Measurements from ENCODE around the gene LRP5.
"Not testable (repeated sequence)": the region's sequence is repeated elsewhere in the genome, so short reads cannot be mapped to it uniquely, and the experiment has no call there.

LRP5 gene

DNA sequence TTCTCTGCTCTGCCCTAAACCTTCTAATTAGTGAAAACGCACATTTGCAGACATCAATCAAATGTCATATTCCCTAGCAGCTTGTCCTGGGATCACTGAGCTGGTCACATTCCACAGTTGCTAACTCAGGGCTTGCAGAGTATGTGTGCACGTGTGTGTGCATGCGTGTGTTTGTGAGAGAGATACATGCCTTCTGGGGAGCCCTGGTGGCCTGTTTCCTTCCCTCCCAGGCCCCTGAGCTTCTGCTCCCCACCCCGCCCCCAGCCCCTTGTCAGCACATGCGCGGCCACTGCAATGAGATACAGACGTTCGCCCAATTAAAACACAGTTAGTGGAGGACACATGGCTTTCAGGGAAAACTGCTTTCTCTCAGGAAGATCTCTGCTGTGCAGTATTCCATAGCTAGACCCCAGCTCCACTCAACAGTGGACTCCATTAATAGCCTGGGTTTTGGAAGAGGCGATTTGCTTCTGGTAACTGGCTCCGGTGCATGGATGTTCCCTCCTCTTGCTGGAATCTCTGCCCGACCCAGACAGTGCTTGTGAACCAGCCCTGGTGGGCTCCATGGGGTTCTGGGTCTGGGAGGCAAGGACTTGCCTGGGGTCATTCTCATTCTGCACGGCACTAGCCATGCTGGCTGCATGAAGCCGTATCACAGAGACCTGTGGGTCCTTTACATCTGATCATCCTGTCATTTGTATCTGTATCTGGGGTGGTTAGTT is 17.7 kb downstream of the LRP5 start:
- no peak for DNase-seq

DNA sequence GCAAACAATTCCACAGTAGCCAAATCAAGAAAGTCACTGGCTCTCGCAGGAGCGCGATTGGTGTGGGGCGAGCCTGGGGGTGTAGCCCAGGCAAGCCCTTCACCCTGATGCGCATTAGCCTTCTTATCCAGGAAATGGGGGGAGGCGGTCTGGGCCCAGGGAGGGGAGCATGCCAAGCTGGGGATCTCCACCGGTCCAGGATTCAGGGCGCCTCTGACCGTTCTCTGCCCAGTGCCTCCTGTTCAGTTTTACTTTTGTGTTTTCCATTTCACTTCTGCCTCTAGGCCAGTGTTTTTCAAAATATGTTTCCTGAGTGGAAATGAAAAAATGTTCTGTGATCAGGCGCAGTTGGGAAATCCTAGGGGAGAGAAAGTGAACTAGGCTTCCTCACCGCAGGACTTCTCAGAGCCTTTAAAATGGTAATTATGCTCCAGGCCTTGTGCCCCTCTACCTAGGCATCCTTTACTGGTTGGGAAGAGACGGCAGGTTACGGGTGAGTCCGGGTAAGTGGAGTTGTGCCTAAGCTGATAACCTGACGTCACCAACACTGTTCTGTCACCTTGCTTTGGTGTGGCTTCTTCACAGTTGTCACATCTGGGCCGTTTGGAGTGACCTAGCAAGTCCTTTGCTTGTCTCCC is 18.4 kb downstream of the LRP5 start:
- DNase-seq: no peak

DNA sequence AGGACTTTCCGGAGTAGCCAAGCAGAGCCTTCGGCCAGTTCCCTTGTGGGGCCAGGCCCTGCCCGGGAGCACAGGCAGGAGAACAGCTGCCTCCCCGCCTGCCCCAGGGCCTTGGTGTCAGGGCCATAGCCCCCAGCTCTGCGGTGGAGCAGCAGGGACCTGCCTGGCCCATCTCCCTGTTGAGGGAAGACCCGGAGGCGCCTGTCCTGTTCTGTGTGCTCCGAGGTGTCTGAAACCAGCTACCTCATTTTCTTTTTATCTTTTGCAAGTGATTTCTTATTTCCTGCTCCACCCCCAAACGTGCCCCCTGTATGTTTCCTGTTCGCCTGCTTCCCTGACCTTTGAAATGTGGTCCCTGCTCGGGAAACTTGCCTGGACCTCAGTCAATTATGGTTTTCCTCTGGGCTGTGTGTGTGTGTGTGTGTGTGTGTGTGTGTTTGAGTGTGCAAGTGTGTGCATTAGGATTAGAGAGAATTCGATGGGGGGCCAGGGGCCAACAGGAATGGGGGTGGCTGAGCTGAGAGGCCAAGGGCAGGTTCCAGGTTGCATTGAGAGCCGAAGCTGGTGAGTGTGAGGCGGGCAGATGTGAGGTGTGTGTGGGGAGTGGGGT is 19.1 kb downstream of the LRP5 start:
- no peak for DNase-seq

DNA sequence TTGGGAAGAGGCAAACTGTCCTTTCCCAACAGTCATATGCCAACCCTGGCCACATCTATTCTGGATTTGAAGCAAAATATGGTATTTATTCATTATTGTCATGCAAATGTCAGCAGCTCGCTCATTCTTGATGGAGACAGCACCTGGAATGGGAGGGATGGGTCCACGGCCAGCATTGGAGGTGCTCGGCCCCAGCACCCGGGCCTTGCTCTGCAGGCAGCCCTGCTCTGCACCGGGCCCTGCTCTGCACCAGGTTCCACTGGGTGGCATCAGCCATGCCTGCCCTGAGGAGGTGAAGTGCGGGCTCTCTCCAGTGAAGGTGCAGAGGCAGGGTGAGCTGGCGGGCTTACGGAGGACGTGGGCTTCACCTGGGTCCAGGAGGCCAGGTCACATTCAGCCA is 19.8 kb downstream of the LRP5 start:
- DNase-seq: no peak

DNA sequence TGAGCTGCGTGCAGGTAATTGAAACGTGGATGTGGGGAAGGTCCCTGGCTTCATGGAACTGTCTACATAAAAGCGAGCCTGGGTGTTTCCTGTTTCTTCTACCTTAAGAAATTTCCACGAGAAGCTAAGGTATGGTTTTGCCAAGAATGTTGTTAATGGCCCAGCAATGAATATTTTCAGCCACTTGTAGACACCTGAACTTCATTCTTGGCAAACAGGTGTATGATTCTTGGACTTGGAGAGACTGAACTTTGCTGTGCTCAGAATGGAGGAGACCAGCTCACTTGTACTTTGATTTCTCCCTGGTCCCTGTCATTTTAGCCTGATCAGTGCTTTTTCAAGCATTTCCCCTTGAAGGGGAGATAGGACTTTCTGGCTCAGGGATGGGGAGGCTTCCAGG is 20.8 kb downstream of the LRP5 start:
- no peak for DNase-seq

DNA sequence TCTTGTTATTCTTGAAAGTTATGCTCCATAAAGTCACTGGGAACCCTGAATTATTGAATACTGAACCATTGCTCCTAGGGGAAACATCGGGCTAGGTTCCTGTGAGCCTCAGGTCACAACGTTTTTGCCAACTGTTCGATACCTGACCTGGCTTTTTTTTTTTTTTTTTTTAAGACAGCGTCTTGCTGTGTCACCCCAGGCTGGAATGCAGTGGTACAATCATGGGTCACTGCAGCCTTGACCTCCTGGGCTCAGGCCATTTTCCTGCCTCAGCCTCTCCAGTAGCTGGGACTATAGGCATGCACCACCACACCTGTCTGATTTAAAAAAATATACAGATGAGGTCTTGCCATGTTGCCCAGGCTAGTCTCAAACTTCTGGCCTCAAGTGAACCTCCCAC is 22.5 kb downstream of the LRP5 start:
- no peak for DNase-seq

DNA sequence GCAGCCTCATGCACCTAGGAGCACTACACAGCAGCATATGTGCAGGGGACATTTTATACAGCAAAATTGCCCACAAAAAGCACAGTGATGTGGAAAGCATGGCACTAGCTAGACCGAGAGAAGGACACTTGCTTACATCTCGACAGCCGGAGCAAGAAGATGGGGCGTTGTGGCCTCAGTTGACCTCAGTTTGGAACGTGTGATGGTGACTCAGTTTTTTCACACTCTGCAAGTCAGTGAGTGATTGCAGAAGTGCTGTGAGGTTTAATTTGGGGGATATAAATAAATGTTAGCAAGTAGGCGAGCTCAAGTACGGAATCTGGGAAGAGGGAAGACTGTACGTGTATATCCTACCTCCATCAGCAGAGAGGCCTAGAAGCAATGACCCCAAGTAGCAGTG is 23.3 kb downstream of the LRP5 start:
- no peak for DNase-seq

DNA sequence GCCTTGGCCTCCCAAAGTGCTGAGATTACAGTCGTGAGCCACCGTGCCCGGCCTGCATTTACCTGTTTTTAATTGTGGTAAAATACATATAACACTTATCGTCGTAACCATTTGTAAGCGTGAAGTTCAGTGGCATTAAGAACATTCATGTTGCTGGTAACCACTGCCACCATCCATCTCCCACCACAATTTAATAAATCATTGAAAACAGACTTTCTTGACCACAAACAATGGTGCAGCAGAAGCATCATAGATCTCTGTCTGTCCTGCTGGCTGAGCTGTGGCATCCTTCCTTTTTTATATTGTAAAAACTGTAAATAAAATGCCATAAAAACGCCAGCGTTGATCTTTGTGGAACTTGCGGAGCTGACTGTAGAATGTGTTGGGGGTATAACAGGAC is 24.3 kb downstream of the LRP5 start:
- DNase-seq: no peak

DNA sequence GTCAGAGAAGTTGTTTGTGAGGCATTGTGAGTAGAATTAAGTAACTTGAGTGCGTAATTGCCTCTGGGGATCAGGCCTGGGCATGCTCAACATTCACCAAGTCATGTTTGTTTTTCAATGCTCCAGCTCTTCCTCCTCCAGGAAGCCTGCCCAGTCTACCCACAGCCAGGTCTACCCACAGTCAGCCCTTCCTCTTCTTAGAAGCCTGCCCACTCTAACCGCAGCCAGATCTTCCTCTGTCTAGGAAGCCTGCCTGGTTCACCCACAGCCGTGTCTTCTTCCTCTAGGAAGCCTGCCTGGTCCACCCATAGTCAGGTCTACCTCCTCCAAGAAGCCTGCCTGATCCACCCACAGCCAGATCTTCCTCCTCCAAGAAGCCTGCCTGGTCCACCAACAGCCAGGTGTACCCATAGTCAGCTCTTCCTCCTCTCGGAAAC is 25.0 kb downstream of the LRP5 start:
- peak; percentile 54 for DNase-seq

DNA sequence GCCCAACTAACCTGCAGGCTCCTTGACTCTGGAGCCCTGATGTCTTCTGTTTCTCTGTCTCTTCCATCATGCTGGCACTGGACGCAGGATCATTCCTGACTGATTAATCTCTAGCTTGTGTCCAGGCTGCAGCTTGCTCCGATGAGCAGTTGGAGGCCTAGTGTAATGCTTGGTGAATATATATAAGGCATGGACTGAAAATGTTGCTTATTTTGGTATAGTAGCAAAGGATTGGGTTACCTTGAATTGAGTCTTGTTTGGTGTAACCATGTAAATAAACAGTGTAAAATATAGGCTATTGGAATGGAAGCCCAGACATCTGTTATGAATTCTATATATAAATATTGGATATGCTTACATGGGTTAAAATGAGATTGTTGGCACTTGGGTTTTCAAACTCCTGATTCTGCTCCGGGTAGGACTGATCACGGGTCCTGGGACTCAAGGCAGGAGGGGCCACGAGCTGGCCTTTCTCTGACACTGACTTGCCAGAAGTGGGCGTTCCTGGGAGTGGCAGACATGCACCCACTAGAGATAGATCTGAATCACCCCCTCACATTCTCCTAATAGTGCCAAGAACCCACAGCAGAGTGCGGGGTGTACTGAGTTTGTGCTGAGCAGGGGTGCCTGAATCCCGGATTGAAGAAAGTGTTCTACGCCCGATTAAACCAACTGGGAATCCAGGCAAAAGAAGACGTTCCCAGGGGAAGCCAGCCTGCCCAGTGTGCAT is 25.8 kb downstream of the LRP5 start:
- DNase-seq: peak; percentile 56

DNA sequence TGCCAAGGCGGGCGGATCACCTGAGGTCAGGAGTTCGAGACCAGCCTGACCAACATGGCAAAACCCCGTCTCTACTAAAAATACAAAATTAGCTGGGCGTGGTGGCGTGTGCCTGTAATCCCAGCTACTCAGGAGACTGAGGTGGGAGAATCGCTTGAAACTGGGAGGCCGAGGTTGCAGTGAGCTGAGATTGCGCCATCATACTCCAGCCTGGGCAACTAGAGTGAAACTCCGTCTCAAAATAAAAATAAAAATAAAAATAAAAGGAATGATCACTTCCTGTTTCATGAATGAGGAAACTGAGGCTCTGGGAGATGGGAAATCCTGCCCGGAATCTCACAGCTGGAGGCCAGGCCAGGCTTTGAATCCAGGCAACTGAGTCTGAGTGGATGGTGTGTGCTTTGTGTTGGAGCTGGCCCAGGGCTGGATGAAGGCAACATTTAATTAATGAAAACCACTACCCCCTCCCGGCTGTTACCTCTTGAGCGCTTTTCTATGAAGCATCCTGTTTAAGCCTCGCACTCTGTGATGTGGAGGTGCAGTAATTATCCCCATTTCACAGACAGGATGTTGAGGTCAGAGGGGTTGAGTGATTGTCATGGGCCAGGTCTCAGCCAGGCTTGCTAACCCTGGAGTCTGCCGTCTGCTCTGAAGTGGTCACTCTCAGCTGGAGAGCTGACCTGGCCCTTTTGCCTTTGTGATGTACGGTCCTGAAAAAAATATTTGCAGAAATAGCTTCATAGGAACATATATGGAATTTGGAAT is 27.8 kb downstream of the LRP5 start:
- DNase-seq: peak; percentile 62

DNA sequence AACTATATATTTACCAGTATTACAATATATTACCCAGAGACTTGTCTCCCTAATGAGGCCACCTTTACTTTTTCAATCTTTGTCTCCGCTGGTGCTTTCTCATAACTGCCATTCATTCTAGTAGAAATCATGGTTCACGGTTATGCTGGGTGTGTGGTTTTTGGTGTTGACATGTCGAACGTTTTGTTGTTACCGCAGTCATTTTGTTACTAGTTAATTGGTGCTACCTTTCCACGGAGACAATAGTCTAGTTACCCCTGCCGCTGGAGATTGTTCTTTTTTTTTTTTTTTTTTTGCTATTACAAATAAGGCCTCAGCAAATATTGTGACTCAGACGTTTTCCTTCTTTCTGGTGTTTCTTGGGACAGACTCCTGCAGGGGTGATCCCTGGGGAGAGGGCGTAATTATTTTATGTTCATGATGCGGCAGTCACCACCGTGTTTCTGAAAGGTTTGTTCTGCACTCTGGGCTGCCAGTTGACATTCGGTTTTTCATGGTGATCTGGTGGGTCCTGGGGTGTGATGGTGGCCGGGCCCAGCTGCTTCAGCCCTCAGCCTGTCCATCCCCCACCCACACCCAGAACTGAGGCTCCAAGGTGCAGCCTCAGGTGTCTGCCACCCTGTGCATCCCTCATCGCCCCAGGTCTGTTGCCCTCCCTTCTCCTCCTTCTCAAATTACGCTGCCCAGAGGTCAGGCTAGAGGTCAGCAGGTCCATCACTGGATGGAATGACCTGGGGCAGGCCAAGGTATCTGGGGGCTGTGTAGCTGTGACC is 28.6 kb downstream of the LRP5 start:
- peak; percentile 79 for DNase-seq

DNA sequence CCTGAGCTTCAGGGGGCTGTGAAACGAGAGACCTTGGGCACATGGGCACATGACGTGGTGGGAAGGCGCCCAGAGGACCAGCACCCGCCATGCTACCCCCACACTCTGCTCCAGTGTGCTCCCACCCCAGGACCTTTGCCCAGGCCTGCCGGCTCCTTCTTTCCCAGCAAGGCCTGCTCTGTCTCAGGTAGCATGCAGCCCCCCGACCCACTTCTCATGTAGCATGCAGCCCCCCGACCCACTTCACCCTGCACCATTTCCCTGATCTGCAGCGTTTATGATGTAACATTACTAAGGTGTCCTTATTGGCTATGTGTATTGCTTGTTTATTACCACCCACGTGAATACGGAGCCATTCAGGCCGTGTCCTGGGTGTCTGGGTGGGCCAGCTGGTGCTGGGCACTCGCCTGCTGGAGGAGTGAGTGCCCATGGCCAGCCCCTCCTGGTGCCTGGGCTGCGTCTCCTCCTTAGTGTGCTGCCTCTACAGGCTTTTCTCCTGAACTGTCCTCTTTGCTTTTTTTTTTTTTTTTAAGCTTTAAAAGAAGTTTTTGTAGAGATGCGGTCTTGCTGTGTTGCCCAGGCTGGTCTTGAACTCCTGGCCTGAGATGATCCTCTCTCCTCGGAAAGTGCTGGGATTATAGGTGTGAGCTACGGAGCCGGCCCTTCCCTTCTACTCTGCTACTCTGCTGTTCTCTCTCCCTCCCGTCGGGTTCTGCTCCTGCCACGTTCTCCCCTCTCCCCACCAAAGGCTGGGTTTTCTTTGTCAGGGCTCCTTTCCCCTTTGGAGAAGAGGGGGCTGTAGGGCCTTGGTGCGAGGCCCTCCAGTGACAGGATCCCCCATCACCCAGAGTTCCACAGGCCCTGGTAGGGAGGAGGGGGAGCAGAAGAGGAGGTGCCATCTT is 29.4 kb downstream of the LRP5 start:
- DNase-seq: no peak

DNA sequence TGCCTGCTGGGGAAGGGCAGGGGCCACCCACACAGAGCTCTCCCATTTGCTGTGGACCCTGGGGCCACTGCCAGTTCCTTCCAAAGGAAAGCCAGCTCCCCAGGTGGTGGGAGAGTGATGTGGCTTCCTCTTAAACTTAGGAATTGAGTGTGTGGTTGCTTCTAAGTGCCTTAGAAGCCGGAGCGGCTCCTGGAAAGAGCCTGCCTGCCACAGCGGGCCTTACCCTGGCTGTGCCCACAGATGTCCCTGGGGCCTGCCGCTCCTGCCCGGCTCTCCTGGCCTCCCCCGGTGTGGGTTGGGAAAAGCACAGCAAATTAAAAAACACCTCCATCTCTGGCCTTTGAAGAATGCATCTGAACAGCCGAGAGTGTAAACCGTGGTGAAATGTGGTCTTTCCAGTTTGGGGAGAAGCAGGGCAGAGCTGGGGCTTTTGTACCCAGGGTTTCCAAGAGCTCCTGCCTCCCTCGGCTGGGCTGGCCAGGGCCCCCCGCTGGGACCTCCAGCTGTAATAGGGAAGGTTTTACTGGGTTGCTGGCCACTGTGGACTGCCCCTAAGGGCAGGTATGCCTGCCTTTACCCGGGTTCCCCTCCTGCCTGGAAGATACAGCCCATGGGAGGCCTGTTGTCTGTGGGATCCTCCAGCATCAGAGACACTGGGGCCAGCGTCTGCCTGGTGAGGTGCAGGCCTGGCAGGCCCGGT is 30.2 kb downstream of the LRP5 start:
- peak; percentile 64 for DNase-seq

DNA sequence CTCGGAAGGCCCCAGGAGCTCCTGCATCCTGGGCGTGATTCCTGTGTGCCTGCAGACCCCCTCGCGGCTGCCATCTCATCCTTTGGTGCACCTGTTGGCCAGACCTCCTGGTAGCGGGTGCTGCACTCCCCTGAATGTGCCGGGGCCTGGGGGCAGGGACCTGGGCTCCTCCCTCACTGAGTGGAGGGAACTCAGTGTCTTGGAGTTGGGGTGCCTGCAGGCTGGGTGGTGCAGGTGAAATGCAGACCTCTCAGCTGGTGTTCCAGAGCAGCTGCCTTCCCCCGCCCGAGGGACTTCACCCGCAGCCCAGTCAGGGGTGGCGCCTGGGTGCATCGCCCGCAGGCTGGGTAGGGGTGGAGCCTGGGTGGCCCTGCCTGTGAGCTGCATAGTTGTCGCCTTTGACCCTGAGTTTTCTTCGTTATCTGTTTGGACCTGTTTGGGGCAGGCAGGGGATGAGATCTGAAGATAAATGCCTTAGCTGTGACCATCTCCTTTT is 31.4 kb downstream of the LRP5 start:
- DNase-seq: no peak

DNA sequence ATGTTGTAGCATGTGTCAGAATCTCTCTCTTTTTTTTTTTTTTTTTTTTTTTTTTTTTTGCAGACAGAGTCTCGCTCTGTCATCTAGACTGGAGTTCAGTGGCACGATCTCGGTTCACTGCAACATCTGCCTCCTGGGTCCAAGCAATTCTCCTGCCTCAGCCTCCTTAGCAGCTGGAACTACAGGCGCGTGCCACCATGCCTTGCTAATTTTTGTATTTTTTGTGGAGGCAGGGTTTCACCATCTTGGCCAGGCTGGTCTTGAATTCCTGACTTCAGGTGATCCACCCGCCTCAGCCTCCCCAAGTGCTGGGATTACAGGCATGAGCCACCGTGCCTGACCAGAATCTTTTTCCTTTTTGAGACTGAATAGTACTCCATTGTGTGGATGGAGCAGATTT is 32.4 kb downstream of the LRP5 start:
- not testable (repeated sequence) for DNase-seq

DNA sequence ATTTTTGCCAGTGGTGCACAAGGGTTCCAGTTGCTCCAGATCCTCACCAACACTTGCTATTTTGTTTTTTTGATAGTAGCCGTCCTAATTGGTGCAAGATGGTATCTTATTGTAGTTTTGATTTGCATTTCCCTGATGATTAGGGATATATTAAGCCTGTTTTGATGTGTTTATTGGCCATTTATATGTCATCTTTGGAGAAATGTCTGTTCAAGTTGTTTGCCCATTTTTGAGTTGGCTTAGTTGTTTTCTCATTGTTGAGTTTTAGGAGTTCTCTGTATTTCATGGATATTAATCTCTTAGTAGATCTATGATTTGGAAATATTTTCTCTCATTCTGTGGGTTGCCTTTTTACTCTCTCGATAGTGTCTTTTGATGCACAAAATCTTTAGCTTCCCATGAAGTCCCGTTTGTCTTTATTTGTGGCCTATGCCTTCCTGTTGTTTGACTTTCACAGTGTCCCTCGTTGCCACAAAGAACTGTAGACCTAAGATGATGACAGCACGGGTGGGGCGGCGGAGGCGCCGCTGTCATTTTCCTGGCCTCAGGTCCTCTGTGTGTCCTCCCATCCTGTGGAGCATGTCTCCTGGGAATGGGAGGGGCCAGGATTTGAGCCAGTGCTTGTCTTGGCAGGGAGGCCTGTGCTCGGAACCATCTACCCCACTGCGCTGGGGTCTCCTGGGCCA is 33.5 kb downstream of the LRP5 start:
- no peak for DNase-seq

DNA sequence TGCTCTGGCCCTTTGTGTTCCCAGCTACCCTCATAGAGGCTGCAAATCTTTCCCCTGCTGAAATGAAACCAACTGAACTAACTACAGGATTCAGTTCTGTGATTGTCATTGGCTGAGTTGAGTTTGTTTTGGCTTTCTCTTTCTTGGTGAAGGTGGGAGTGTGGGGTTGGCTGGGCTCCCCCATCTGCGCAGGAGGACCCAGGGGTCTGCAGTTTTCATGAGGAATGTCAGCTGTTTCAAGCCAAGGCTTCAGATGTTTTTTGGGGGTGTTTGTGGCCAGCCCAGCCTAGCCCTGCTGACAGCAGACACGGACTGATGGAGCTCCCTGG is 34.0 kb downstream of the LRP5 start:
- DNase-seq: no peak

DNA sequence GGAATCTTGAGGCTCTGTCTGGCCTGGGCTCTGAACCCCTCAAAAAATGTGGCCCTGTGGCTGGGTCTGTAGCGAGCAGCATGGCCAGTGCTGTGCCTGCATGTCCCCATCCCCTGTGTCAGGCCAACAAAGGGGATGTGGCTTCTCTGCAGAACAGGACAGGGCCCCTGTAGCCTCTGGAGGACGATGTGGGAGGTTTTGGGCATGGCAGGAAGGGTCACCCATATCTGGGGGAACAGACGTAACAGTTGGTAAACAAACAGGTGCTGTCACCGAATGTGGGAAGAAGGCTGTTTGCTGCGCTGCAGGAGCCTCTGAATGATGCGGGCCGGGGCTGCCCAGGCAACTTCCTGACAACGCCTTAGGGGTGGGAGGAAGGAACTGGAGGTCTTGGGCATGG is 35.0 kb downstream of the LRP5 start:
- DNase-seq: no peak

DNA sequence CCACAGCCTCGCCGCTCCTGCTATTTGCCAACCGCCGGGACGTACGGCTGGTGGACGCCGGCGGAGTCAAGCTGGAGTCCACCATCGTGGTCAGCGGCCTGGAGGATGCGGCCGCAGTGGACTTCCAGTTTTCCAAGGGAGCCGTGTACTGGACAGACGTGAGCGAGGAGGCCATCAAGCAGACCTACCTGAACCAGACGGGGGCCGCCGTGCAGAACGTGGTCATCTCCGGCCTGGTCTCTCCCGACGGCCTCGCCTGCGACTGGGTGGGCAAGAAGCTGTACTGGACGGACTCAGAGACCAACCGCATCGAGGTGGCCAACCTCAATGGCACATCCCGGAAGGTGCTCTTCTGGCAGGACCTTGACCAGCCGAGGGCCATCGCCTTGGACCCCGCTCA is 35.5 kb downstream of the LRP5 start:
- DNase-seq: no peak

Measured in DMS53 (cell line).